WTC11 (cell line): ENCODE data around the gene LRSAM1. TPM values are rescaled to one million over a fixed set of nuclear protein-coding genes. Genes with fewer than 3 reads are reported as not detected.

ENCODE experiments used
- ATAC-seq: fragments of 200-7000 bp; cut with Tn5 transposase; 2 replicates; pipeline ENCODE4 v1.10.0; 2021; ENCODE audit warnings: mild to moderate bottlenecking, moderate library complexity
- CTCF ChIA-PET: fragments of 300-600 bp; sonication (Branson Sonifier 250); formaldehyde crosslinking; loops from one replicate; lab custom pipeline; 2021; ENCODE audit warnings: antibody characterized with exemption; lab: Charles Lee
- POLR2A ChIA-PET: fragments of 350-600 bp; sonication (Branson Sonifier 250); formaldehyde crosslinking; loops from one replicate; lab custom pipeline; 2021; ENCODE audit warnings: antibody characterized with exemption; lab: Charles Lee
- DNase-seq: peaks from one replicate; pipeline ENCODE4 v3.0.0; 2021; ENCODE audit warnings: low spot score
- H3K27ac Mint-ChIP-seq: 2 replicates; pipeline ENCODE4 v1.8.0; 2021; ENCODE audit warnings: mixed read lengths
- H3K27me3 Mint-ChIP-seq: 2 replicates; pipeline ENCODE4 v1.8.0; 2021; ENCODE audit warnings: low read depth, mild to moderate bottlenecking, moderate library complexity, mixed read lengths
- H3K36me3 Mint-ChIP-seq: 2 replicates; pipeline ENCODE4 v1.8.0; 2021; ENCODE audit warnings: mixed read lengths
- H3K4me1 Mint-ChIP-seq: 2 replicates; pipeline ENCODE4 v1.8.0; 2022; ENCODE audit warnings: mixed read lengths
- H3K4me3 Mint-ChIP-seq: 2 replicates; pipeline ENCODE4 v1.8.0; 2021; ENCODE audit warnings: mild to moderate bottlenecking, moderate library complexity, mixed read lengths
- H3K9me3 Mint-ChIP-seq: 2 replicates; pipeline ENCODE4 v1.8.0; 2021; ENCODE audit warnings: mixed read lengths
- ATF3 ChIP-seq: sonication (generic); formaldehyde crosslinking; conservative IDR thresholded peaks from 2 replicates; pipeline ENCODE4 v1.8.1; 2022; ENCODE audit warnings: mild to moderate bottlenecking, missing genetic modification reagents
- ATF6 ChIP-seq: sonication (generic); formaldehyde crosslinking; IDR thresholded peaks from 2 replicates; pipeline ENCODE4 v1.8.1; 2023; ENCODE audit warnings: mild to moderate bottlenecking, missing genetic modification reagents
- ELF4 ChIP-seq: sonication (generic); formaldehyde crosslinking; IDR thresholded peaks from 2 replicates; pipeline ENCODE4 v1.8.1; 2022; ENCODE audit warnings: low read depth, mild to moderate bottlenecking, moderate library complexity, missing genetic modification reagents
- ETV6 ChIP-seq: sonication (generic); formaldehyde crosslinking; IDR thresholded peaks from 2 replicates; pipeline ENCODE4 v1.8.1; 2022; ENCODE audit warnings: mild to moderate bottlenecking, missing genetic modification reagents
- IRF1 ChIP-seq: sonication (generic); formaldehyde crosslinking; IDR thresholded peaks from 2 replicates; pipeline ENCODE4 v1.8.0; 2023; ENCODE audit warnings: missing genetic modification reagents
- PRDM15 ChIP-seq: sonication (generic); formaldehyde crosslinking; IDR thresholded peaks from 2 replicates; pipeline ENCODE4 v1.8.0; 2022; ENCODE audit warnings: missing genetic modification reagents
- TCF7 ChIP-seq: sonication (generic); formaldehyde crosslinking; IDR thresholded peaks from 2 replicates; pipeline ENCODE4 v1.8.0; 2022; ENCODE audit warnings: mild to moderate bottlenecking, low read depth, missing genetic modification reagents, moderate library complexity
- TEAD1 ChIP-seq: sonication (generic); formaldehyde crosslinking; IDR thresholded peaks from 2 replicates; pipeline ENCODE4 v1.8.0; 2022; ENCODE audit warnings: mild to moderate bottlenecking, missing genetic modification reagents
- TEAD4 ChIP-seq: sonication (generic); formaldehyde crosslinking; IDR thresholded peaks from 2 replicates; pipeline ENCODE4 v1.8.0; 2022; ENCODE audit warnings: mild to moderate bottlenecking, missing genetic modification reagents
- TP53 ChIP-seq: sonication (generic); formaldehyde crosslinking; IDR thresholded peaks from 2 replicates; pipeline ENCODE4 v1.8.1; 2023; ENCODE audit warnings: mild to moderate bottlenecking, missing genetic modification reagents
- ZNF263 ChIP-seq: sonication (generic); formaldehyde crosslinking; IDR thresholded peaks from 2 replicates; pipeline ENCODE4 v1.8.1; 2022; ENCODE audit warnings: low read depth, mild to moderate bottlenecking, moderate library complexity, missing genetic modification reagents
- ZNF512 ChIP-seq: sonication (generic); formaldehyde crosslinking; IDR thresholded peaks from 2 replicates; pipeline ENCODE4 v1.8.1; 2022; ENCODE audit warnings: missing genetic modification reagents, borderline replicate concordance
- total RNA-seq: library from RNA; stranded (reverse); gene quantifications from 3 replicates; pipeline ENCODE4 v1.2.3, GENCODE V29; 2021
- TF ChIP-seq, protein P1 (sequence below): fragments of 250-450 bp; sonication (Bioruptor Pico); IDR thresholded peaks from 2 replicates; pipeline ENCODE4 v1.9.0; 2021; ENCODE audit warnings: moderate library complexity, mild to moderate bottlenecking, inconsistent platforms, borderline replicate concordance
- TF ChIP-seq, protein P2 (sequence below): fragments of 250-450 bp; sonication (Bioruptor Pico); IDR thresholded peaks from 2 replicates; pipeline ENCODE4 v1.8.0; 2021; ENCODE audit warnings: mild to moderate bottlenecking
- TF ChIP-seq, protein P3 (sequence below): sonication (generic); formaldehyde crosslinking; IDR thresholded peaks from 2 replicates; pipeline ENCODE4 v1.8.0; 2022; ENCODE audit warnings: mild to moderate bottlenecking, missing genetic modification reagents
- TF ChIP-seq, protein P4 (sequence below): sonication (generic); formaldehyde crosslinking; IDR thresholded peaks from 2 replicates; pipeline ENCODE4 v1.8.0; 2022; ENCODE audit warnings: mild to moderate bottlenecking, missing genetic modification reagents
- TF ChIP-seq, protein P5 (sequence below): sonication (generic); formaldehyde crosslinking; IDR thresholded peaks from 2 replicates; pipeline ENCODE4 v1.8.0; 2023; ENCODE audit warnings: mild to moderate bottlenecking, missing genetic modification reagents

The LRSAM1 gene
- total RNA-seq, 1 experiment from 2014 or later = 32.4 TPM

DNA sequence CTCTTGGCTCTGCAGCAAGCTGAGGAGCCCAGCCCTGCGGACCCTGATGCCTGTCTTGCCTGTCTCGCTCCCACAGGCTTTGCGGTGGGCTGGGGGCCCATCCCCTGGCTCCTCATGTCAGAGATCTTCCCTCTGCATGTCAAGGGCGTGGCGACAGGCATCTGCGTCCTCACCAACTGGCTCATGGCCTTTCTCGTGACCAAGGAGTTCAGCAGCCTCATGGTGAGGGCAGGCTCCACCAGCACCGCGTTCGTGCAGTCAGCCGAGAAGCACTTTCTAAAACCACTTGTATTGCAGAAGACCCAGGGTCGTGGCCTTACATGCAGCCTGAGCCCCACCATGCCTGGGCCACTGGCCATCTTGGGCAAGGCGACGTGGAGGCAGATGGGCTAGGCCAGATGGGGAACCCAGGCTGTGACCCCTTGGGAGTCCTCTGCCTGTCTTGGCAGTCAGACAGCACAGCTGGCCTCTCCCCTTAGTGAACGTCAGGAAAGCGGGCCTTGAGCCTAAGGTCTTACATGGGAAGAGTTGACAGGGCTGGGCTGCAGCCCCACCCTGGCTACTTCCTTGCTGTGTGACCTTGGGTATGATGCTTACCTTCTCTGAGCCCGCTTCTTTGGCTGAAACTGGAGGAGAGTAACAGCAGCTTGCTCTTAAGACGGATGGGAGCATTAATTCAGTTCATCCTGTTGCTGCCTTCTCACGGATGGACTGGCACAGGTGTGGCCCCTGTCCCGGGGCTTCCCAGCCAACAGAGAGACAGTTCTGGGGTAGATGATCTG, 45.8 kb upstream of the LRSAM1 start:
- Mint-ChIP-seq H3K4me1 (no peaks in the 10 kb centered on the region), H3K9me3 (no peaks in the 10 kb centered on the region), H3K4me3 (no peak overlapping the region), H3K27ac (peak overlapping the region; percentile 63; the same call in 1 of the 2 replicates), H3K36me3 (peaks cover 7% of the 10 kb centered on the region; the same call in 1 of the 2 replicates)
- DNase-seq = peak; percentile 7
- POLR2A ChIA-PET = no interaction called here
- CTCF ChIA-PET = interaction anchor here (0.8 kb wide), 1 partner anchor 269 kb away, joined by 3 read pairs; no protein-coding TSS in a partner anchor
- TF ChIP-seq, protein P1, sequence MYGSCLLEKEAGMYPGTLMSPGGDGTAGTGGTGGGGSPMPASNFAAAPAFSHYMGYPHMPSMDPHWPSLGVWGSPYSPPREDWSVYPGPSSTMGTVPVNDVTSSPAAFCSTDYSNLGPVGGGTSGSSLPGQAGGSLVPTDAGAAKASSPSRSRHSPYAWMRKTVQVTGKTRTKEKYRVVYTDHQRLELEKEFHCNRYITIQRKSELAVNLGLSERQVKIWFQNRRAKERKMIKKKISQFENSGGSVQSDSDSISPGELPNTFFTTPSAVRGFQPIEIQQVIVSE (CRISPR knock-in tag) = no peak
- TF ChIP-seq, protein P2, sequence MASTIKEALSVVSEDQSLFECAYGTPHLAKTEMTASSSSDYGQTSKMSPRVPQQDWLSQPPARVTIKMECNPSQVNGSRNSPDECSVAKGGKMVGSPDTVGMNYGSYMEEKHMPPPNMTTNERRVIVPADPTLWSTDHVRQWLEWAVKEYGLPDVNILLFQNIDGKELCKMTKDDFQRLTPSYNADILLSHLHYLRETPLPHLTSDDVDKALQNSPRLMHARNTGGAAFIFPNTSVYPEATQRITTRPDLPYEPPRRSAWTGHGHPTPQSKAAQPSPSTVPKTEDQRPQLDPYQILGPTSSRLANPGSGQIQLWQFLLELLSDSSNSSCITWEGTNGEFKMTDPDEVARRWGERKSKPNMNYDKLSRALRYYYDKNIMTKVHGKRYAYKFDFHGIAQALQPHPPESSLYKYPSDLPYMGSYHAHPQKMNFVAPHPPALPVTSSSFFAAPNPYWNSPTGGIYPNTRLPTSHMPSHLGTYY (CRISPR knock-in tag) = no peak
- TF ChIP-seq TCF7 (CRISPR knock-in tag) (no peak), TP53 (CRISPR knock-in tag) (no peak), ZNF263 (CRISPR knock-in tag) (no peak), ATF3 (no peak), ELF4 (CRISPR knock-in tag) (no peak), TEAD1 (no peak), ETV6 (CRISPR knock-in tag) (no peak), PRDM15 (CRISPR knock-in tag) (no peak), ZNF512 (CRISPR knock-in tag) (no peak), ATF6 (CRISPR knock-in tag) (no peak), TEAD4 (CRISPR knock-in tag) (no peak), IRF1 (CRISPR knock-in tag) (no peak)
- TF ChIP-seq, protein P3, sequence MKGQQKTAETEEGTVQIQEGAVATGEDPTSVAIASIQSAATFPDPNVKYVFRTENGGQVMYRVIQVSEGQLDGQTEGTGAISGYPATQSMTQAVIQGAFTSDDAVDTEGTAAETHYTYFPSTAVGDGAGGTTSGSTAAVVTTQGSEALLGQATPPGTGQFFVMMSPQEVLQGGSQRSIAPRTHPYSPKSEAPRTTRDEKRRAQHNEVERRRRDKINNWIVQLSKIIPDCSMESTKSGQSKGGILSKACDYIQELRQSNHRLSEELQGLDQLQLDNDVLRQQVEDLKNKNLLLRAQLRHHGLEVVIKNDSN (CRISPR knock-in tag) = no peak
- TF ChIP-seq, protein P4, sequence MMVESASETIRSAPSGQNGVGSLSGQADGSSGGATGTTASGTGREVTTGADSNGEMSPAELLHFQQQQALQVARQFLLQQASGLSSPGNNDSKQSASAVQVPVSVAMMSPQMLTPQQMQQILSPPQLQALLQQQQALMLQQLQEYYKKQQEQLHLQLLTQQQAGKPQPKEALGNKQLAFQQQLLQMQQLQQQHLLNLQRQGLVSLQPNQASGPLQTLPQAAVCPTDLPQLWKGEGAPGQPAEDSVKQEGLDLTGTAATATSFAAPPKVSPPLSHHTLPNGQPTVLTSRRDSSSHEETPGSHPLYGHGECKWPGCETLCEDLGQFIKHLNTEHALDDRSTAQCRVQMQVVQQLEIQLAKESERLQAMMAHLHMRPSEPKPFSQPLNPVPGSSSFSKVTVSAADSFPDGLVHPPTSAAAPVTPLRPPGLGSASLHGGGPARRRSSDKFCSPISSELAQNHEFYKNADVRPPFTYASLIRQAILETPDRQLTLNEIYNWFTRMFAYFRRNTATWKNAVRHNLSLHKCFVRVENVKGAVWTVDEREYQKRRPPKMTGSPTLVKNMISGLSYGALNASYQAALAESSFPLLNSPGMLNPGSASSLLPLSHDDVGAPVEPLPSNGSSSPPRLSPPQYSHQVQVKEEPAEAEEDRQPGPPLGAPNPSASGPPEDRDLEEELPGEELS (CRISPR knock-in tag) = no peak
- TF ChIP-seq, protein P5, sequence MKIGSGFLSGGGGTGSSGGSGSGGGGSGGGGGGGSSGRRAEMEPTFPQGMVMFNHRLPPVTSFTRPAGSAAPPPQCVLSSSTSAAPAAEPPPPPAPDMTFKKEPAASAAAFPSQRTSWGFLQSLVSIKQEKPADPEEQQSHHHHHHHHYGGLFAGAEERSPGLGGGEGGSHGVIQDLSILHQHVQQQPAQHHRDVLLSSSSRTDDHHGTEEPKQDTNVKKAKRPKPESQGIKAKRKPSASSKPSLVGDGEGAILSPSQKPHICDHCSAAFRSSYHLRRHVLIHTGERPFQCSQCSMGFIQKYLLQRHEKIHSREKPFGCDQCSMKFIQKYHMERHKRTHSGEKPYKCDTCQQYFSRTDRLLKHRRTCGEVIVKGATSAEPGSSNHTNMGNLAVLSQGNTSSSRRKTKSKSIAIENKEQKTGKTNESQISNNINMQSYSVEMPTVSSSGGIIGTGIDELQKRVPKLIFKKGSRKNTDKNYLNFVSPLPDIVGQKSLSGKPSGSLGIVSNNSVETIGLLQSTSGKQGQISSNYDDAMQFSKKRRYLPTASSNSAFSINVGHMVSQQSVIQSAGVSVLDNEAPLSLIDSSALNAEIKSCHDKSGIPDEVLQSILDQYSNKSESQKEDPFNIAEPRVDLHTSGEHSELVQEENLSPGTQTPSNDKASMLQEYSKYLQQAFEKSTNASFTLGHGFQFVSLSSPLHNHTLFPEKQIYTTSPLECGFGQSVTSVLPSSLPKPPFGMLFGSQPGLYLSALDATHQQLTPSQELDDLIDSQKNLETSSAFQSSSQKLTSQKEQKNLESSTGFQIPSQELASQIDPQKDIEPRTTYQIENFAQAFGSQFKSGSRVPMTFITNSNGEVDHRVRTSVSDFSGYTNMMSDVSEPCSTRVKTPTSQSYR (CRISPR knock-in tag) = no peak
- TF ChIP-seq, all 79 proteins: peak for 0
- ATAC-seq = no peak
- H3K27me3 Mint-ChIP-seq = no peaks in the 10 kb centered on the region
